NB4 (cell line): ENCODE measurements around the gene OR2A5.

Source experiments
- DNase-seq: peaks from one replicate; pipeline ENCODE4 v3.0.0; 2010; ENCODE audit warnings: low read depth
- H3K4me3 ChIP-seq: one replicate; pipeline ENCODE4 v1.5.1; 2011; ENCODE audit warnings: mild to moderate bottlenecking, low read depth, low read length, moderate library complexity
- MYC ChIP-seq: IDR thresholded peaks from 2 replicates; pipeline ENCODE4 v1.6.1; 2011; ENCODE audit warnings: low read depth, low read length
- POLR2A ChIP-seq: IDR thresholded peaks from 2 replicates; pipeline ENCODE4 v1.6.1; 2011; ENCODE audit warnings: mild to moderate bottlenecking; ENCODE audit not compliant: insufficient read length; ENCODE audit errors: extremely low read depth
- TF ChIP-seq, protein P1 (sequence below): IDR thresholded peaks from one replicate; pipeline ENCODE4 v1.5.1; 2012; ENCODE audit warnings: low read depth, low read length
- TF ChIP-seq, protein P2 (sequence below): IDR thresholded peaks from 2 replicates; pipeline ENCODE4 v1.6.1; 2011; ENCODE audit warnings: low read depth, low read length

Gene OR2A5, protein sequence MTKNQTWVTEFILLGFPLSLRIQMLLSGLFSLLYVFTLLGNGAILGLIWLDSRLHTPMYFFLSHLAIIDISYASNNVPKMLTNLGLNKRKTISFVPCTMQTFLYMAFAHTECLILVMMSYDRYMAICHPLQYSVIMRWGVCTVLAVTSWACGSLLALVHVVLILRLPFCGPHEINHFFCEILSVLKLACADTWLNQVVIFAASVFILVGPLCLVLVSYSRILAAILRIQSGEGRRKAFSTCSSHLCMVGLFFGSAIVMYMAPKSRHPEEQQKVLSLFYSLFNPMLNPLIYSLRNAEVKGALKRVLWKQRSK

GRCh38 chr7:144048648-144049047 is at the start of gene OR2A5:
OR2A5 (plus strand) TSS chr7:144048948; CDS start chr7:144050402, 1,454 bp downstream.
- no peak for TF ChIP-seq MYC
- no peak for DNase-seq
- no peak within 1 kb of the TSS for H3K4me3 ChIP-seq

DNA sequence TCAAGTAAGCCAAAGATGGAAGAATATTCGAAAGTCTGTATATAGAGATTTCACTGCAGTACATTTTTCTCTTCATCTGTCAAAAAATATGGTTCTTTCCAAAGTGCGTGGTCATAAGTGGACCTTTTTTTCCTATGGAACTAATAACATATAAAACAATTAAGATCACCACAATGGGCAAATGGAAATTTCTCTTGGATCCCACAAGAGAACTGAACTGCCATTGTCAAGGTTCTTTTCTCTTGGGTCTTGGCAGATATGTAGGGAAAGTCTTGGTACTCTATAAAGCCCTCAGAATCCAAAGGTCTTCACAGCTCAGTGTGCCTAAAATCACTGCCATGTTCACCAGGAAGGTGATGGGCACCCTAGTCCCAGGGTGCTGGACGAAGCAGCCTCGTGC is 48.7 kb upstream of the OR2A5 start, which contains the start of gene OR6B1:
Gene OR6B1, plus strand, starts transcription at position 301 of the 400 bp plus-strand sequence. CDS start 3,677 bp downstream, outside the sequence.
- TF ChIP-seq, protein P1, sequence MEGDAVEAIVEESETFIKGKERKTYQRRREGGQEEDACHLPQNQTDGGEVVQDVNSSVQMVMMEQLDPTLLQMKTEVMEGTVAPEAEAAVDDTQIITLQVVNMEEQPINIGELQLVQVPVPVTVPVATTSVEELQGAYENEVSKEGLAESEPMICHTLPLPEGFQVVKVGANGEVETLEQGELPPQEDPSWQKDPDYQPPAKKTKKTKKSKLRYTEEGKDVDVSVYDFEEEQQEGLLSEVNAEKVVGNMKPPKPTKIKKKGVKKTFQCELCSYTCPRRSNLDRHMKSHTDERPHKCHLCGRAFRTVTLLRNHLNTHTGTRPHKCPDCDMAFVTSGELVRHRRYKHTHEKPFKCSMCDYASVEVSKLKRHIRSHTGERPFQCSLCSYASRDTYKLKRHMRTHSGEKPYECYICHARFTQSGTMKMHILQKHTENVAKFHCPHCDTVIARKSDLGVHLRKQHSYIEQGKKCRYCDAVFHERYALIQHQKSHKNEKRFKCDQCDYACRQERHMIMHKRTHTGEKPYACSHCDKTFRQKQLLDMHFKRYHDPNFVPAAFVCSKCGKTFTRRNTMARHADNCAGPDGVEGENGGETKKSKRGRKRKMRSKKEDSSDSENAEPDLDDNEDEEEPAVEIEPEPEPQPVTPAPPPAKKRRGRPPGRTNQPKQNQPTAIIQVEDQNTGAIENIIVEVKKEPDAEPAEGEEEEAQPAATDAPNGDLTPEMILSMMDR: no peak
- TF ChIP-seq POLR2A (no peak), MYC (no peak)
- TF ChIP-seq, protein P2, sequence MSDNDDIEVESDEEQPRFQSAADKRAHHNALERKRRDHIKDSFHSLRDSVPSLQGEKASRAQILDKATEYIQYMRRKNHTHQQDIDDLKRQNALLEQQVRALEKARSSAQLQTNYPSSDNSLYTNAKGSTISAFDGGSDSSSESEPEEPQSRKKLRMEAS: no peak
- H3K4me3 ChIP-seq: no peak within 1 kb of the TSS
- no peak for DNase-seq

- DNase-seq: no peak
- TF ChIP-seq, protein P2: no peak
- TF ChIP-seq, protein P1: no peak
- no peak for TF ChIP-seq POLR2A
- TF ChIP-seq MYC: no peak
These were observed 47.2 kb upstream of the OR2A5 start for GRCh38 chr7:144001543-144001942.

GRCh38 chr7:144004703-144005102 is 44.0 kb upstream of the OR2A5 start:
- no peak overlapping the region for H3K4me3 ChIP-seq
- no peak for DNase-seq
- TF ChIP-seq, protein P1: no peak
- TF ChIP-seq POLR2A (no peak), MYC (no peak)
- TF ChIP-seq, protein P2: no peak

More at GRCh38 chr7:144001543-144001942, 47.2 kb upstream of the OR2A5 start:
- H3K4me3 ChIP-seq: no peak overlapping the region

DNA sequence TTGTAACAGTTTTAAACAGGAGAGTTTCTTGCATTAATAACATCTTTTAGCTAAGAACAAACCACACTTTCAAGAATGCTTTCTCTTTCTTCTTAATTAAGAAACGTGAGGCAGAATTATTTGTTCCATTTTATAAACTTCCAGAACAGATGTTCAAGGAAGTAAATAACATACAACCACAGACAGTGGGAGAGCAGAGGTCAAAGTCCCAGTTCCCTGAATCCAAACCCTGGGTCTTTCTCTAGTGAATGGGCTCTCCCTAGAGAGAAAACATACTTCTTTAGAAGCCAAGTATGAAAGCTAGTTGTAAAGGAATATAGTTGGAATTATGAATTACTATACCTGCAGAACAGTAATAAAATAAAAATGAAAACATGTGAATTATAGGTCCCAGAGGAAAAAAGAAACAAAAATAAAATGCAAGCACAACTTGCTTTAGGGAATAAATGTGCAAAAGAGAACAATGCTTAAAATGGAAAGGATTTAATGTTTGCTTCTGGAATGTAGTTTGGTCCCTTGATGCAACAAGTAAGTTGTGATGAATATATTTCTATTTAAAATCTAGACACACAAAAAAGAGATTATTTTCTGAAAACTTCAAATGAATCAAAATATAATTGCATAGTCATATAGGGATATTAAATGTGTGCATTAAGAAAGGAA is 42.6 kb upstream of the OR2A5 start:
- TF ChIP-seq POLR2A: no peak
- TF ChIP-seq, protein P1: no peak
- no peak for TF ChIP-seq MYC
- TF ChIP-seq, protein P2: no peak
- no peak for DNase-seq
- H3K4me3 ChIP-seq: no peak overlapping the region

DNA sequence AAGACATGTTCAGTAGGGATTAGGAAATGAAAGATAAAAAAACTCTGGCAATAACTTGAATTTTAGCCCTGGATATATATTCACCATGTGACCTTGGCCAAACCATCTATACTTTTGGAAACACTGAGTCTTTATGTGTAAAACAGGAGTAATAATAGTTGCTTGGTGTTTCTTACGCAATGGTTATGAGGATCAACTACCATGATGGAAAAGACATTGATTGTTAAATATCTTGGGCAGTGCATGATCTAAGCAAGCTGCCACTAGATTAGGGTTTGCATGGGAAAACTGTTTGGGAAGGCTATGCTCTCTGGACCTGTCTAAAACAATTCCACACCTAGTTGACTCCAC is 42.1 kb upstream of the OR2A5 start:
- no peak overlapping the region for H3K4me3 ChIP-seq
- no peak for DNase-seq
- no peak for TF ChIP-seq POLR2A
- TF ChIP-seq MYC: no peak
- TF ChIP-seq, protein P2: no peak
- TF ChIP-seq, protein P1: no peak
